NCI-H1694 treated with DMSO at 0.1 percent for 48 hours (cell line): Measurements from ENCODE around the gene TTLL12.

ENCODE experiments used
- DNase-seq: peaks from one replicate; lab custom pipeline; 2025; lab: John Stamatoyannopoulos, UW

The TTLL12 gene

DNA sequence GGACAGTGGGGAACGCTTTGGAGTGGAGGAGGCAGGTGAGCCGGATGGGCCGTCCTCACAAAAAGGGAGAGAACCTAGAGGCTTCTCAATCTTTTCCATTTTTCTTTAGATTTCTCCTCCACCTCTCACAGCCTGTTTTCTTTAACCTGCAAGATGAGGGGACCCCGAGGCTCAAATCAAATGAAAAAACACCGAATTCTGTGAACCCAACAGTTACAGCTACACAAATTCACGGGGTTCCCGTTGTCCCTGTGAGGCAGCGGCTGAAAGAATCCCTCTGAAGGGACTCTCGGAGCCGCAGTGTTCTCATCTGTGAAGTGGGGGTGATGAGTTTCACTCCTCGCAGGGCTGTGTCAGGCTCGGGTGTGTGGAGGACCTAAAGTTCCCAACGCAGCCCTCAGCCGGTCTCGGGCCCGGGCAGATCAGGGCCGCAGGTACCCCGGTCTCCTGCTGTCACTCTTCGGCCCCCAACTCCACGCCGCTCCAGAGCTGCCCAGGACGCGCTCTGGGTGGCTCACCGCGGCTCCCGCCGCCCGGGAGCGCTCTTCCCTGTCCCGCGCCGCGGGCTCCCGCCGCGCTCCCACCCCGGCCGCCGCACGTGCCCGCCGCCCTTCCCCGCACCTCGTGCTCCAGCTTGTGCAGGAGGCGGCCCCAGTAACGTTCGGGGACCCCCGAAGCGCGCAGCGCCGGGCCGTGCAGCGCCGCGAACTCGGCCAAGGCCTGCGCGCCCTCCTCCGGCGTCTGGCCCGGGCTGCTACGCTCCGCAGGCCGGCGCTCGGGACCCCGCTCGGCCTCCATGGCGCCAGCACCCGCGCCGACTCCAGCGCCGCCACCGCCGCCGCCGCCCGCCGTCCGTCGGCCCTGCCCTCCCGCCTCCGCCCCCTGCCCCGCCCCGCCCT is at the start of gene TTLL12:
TSS of gene TTLL12 (minus strand) at position 863 of the 899 bp plus-strand sequence. CDS start at position 798, 65 bp downstream.
- peak; percentile 11 for DNase-seq

- no peak for DNase-seq
These were observed 48.8 kb upstream of the TTLL12 start for GRCh38 chr22:43235445-43236409.

DNA sequence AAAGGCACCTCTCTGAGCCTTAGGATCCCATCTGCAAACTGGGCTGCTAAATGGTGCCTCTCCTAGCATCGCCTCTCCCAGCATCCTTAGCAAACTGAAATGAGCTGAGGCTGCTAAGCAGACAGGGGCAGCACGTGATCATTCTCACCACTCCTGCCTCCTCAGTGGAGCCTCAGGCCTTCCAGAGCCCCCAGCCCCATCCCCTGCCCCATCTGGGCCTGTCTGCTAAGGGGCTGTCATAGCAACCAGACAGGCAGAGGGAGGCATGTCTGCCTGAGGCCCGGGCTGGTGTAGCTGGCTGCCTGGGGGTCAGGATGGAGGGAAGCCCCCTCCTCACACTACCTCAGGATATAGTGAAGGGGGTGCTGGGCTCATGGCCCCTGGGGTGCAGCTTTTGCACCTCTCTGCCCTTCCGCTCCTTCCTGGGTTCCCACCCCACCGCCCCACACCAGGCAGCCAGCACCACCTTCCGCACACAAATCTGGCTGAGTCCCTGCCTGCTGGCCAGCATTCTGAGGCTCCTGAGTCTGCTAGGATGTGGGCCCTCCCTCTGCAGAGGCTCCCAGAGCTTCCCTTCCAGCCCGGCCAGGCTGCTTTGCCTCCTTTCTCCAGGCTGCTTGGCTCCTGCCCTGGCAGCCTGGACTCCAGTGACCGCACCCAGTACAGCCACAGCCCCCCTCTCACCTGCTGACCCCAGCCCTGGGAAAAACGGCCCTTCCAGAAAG is 47.5 kb upstream of the TTLL12 start:
- no peak for DNase-seq

- DNase-seq: no peak
These were observed 46.6 kb upstream of the TTLL12 start for GRCh38 chr22:43233529-43233928.

- no peak for DNase-seq
These were observed 45.5 kb upstream of the TTLL12 start for GRCh38 chr22:43232445-43232844.

DNA sequence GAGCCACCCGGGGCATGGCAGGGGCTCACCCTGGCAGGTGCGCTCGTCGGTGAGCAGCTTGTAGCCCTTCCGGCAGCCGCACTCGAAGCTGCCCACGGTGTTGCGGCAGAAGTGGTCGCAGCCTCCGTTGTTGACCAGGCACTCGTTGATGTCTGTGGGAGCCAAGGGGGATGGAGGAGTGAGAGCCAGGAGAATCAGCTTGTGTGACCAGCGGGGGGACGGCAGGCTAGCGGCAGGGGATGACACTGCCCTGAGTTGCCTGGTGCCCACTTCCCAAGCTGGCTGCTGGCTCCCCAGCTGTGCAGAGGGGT is 44.7 kb upstream of the TTLL12 start:
- no peak for DNase-seq

DNA sequence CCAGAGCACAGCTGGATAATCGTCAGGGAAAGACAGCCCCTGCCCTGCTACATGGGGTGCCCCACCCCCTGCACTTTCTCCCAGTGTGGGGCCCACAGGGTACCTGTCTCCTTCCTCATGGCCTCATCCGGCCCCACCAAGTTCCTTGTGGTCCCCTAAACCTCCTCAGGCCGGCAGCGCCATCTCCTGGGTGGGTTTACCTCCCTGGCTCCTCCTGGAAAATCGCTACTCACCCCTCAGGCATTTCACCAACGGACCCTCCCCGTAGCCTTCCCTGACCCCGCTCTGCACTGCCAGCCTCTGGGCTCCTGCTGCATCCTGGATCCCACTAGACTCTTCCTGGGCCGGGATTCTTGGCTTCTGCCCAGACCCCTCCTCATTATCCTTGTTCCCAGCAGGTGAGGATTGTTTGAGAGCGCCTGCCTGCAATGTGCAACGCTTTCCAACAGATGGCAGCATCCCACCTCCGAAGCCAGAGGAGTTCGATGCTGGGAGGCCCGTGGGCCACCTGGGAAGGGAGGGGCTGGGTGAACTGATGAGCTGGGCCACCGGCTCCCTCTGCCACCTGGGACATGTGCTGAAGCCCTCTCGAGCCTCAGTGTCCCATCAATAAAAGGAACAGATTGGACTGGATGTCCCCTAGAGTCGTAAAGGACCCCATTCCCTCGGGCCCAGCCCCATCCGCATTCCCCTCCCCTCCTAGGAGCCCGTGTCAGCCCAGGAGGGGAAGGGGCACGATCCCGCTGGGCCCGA is 44.2 kb upstream of the TTLL12 start:
- peak; percentile 63 for DNase-seq

- DNase-seq: no peak
These were observed 43.6 kb upstream of the TTLL12 start for GRCh38 chr22:43230571-43230970.

- DNase-seq: no peak
These were observed 41.9 kb upstream of the TTLL12 start for GRCh38 chr22:43228863-43229262.

- peak; percentile 55 for DNase-seq
These were observed 41.4 kb upstream of the TTLL12 start for GRCh38 chr22:43228330-43228729.

- DNase-seq: no peak
These were observed 40.3 kb upstream of the TTLL12 start for GRCh38 chr22:43227239-43227630.

- DNase-seq: no peak
These were observed 39.7 kb upstream of the TTLL12 start for GRCh38 chr22:43226377-43227238.

GRCh38 chr22:43225609-43226008 is 38.7 kb upstream of the TTLL12 start:
- no peak for DNase-seq

DNA sequence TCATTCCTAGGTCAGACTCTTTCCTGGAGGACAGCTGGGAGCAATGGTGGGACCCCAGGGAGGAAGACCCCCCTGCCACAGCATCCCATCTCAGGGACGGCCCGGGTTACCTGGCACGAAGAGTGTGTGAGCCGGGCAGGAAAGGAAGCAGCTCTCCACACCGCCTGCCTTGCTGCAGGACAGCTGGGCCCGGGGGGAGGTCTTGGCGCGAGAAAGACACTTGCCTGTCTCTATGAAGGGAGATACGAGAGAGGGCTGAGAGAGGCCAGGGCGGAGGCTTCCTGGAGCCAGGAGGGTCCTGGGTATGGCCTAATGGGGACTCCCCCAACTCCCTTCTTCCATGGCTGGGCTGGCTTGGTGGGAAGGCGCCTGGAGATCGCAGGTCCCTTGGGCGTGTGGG is 36.1 kb upstream of the TTLL12 start:
- no peak for DNase-seq

- no peak for DNase-seq
These were observed 35.3 kb upstream of the TTLL12 start for GRCh38 chr22:43222262-43222661.

DNA sequence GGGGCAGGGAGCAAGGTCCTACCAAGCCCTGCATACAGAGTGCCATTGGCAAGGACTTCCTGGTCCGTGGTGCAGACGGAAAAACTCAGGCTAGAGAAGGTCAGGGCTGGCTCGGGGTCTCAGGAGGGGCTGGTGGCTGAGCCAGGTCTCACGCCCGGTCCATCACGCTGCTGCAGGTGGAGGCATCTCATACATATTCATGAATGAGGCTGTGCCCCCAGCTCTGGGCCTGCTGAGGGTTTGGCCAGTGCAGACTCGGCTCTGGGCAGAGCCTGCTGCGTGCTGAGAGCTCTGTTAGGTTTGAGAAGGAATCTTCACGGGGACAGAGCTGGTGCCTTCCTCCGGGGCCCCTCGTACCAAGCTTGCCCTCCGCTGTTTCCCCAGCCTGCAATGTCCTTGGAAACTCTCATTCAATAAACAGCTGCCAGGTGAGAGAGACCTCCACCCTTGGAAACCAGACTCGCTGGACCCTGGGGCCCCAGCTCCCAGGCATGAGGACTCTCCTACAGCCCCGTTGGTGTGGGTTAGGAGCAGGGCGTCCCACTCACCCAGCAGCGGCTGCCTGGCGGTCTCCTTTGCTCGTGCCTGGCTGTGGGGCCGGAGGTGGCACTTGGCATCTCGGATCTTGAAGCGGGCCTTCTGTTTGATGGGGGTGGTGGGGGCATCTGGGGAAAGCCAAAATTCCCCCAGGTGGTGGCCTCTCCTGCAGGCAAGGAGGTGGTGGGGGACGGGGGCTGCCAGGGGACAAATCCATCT is 33.9 kb upstream of the TTLL12 start:
- DNase-seq: no peak

DNA sequence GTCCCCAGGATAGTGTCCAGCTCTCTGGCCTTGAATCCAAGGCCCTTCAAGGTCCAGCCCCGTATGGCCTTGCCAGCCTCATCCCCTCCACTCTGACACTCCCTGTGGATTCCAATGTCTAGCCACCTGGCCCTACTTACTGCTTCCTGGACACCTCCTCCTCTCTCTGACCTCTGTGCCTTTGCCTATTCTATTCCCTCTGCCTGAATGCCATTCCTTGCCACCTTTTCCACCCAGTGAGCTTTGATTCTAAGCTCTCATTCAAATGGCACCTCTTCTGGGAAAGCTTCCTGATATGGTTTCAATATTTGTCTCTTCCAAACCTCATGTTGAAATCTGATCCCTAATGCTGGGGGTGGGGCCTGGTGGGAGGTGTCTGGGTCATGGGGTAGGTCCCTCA is 31.9 kb upstream of the TTLL12 start:
- no peak for DNase-seq

GRCh38 chr22:43217285-43218030 is 30.5 kb upstream of the TTLL12 start:
- DNase-seq: no peak

GRCh38 chr22:43216738-43217137 is 29.8 kb upstream of the TTLL12 start:
- DNase-seq: no peak
